Heart right ventricle (tissue), 16 donors: Measurements from ENCODE around the gene CIBAR2. TPM values are rescaled to one million over a fixed set of nuclear protein-coding genes. Genes with fewer than 3 reads are reported as not detected.

Experiments used
- ATAC-seq, 8 donors: fragments of 200-7000 bp; cut with Tn5 transposase; one replicate each; pipeline ENCODE4 v1.9.1; 2020; ENCODE audit warnings: mild to moderate bottlenecking in 8 of 8, moderate library complexity in 8 of 8, moderate number of reproducible peaks in 1 of 8
- DNase-seq, 2 donors: peaks; one replicate each; pipeline ENCODE4 v3.0.0-alpha.2; 2020
- H3K27ac ChIP-seq, 10 donors: fragments of 200-600 bp; sonication (generic) in 2 of 10; one replicate each; pipeline versions ENCODE4 v1.5.0 to v1.8.0; 2020 to 2022; ENCODE audit warnings: mild to moderate bottlenecking in 3 of 10
- H3K27me3 ChIP-seq, 7 donors: fragments of 200-600 bp; one replicate each; pipeline ENCODE4 v1.8.0; 2021 to 2022; ENCODE audit warnings: mild to moderate bottlenecking in 2 of 7
- H3K36me3 ChIP-seq, 9 donors: fragments of 200-600 bp; sonication (generic) in 1 of 9; one replicate each; pipeline versions ENCODE4 v1.5.0 to v1.8.0; 2020 to 2022; ENCODE audit warnings: mild to moderate bottlenecking in 2 of 9
- H3K4me1 ChIP-seq, 9 donors: fragments of 200-600 bp; sonication (generic) in 1 of 9; one replicate each; pipeline versions ENCODE4 v1.5.0 to v1.8.0; 2020 to 2022; ENCODE audit warnings: mild to moderate bottlenecking in 4 of 9
- H3K4me3 ChIP-seq, 10 donors: fragments of 200-600 bp; sonication (generic) in 2 of 10; one replicate each; pipeline versions ENCODE4 v1.5.0 to v1.8.0; 2020 to 2022; ENCODE audit warnings: mild to moderate bottlenecking in 7 of 10, moderate library complexity in 2 of 10
- H3K9me3 ChIP-seq, 11 donors: fragments of 200-600 bp in 10 of 11; sonication (generic) in 2 of 11; one replicate each; pipeline versions ENCODE4 v1.5.0 to v1.8.0; 2013 to 2022; ENCODE audit warnings: mild to moderate bottlenecking in 2 of 11, control low read depth in 1 of 11, moderate library complexity in 1 of 11
- CTCF ChIP-seq, 9 donors: fragments of 200-600 bp; sonication (generic) in 2 of 9; IDR thresholded peaks; one replicate each; pipeline versions ENCODE4 v1.5.0 to v1.8.0; 2021 to 2022; ENCODE audit warnings: antibody characterized with exemption in 9 of 9, mild to moderate bottlenecking in 5 of 9, moderate library complexity in 1 of 9
- WGBS, 2 donors: extraction: QIAGEN DNeasy Blood & Tissue Kit; methylation state at CpG; one replicate each; pipeline ENCODE4 v1.1.7; 2013; ENCODE audit warnings: inconsistent platforms in 1 of 2; 5-methylcytosine and 5-hydroxymethylcytosine counted together
- intact Hi-C, 10 donors: fragments of 100-400 bp; cut with DNase I; formaldehyde crosslinking; loops; one replicate each; pipeline versions ENCODE4 v1.11.1 to v1.14.2; 2022
- polyA plus RNA-seq, 2 donors: library from polyadenylated mRNA; stranded (reverse); fragments of 200-250 nt; gene quantifications; one replicate each; pipeline ENCODE4 v1.2.3, GENCODE V29; 2013
- total RNA-seq, 10 donors: library from RNA; stranded (reverse); fragmentation: NEBNext Ultra II Directional in 3 of 10; extraction: Animal tissue kit (Norgen Biotek cat#: 25700) in 3 of 10; gene quantifications; one replicate each; pipeline versions ENCODE4 v1.2.1 to v1.2.4, GENCODE V29; 2021 to 2023
- donor health status: Arrhythmogenic right ventricular cardiomyopathy.
- donor health status: ischemic (EF 13 %, LVEDD 7.1; RV severe dilation, severe dysfunction).
- donor health status: healthy with polysubstance abuse.
- donor health status: DM: no; HTN: yes; CAD: no.
- donor health status: DM: no; HTN: no; CAD: no.
- donor health status: ischemic (EF 25% LVEDD 6.9; RV normal size, moderate dysfunction).
- donor health status: ischemic (EF 25% LVEDD 5.7; RV mildly dilated, moderate dysfunction).
- donor health status: healthy.
- donor health status: DM: yes; HTN: yes; CAD: no.
- donor health status: Ischemic cardiomyopathy.
- donor health status: ischemic (EF 35%, LVEDD 5.7; RV mildly dilated, moderate dysfunction).
- donor health status: nonischemic (EF 11% LVEDD 7.7; RV severe dilation, severe dysfunction).
- donor health status: DM: yes; HTN: yes; CAD: no.
- donor health status: PGD.
- donor health status: ischemic (EF 29% LVEDD 5.4; RV normal size, mild dysfunction).
- donor health status: nonischemic (EF 23%, LVEDD 6.1; RV moderate dilation, normal function).

Gene CIBAR2
- total and polyA plus RNA-seq, 12 donors, result not detected

- no peak for TF ChIP-seq CTCF (IDR thresholded peaks at IDR 0.05)
- Histone ChIP-seq H3K36me3 (no peaks in the 10 kb centered on the region), H3K27ac (no peak overlapping the region), H3K4me1 (peaks cover 0 to 25% (median 0%) of the 10 kb centered on the region in 9 donors), H3K9me3 (no peaks in the 10 kb centered on the region), H3K4me3 (no peak overlapping the region), H3K27me3 (no peaks in the 10 kb centered on the region)
- intact Hi-C loops, result loop anchor here in 1 of 10 donors (10.0 kb wide), 1 partner anchor 288 kb away; no protein-coding TSS in a partner anchor
- ATAC-seq (no peak), DNase-seq (no peak)
- 86 to 87% methylated on average over 9 of the region's 9 CpGs for WGBS, 2 donors
Measured at GRCh38 chr16:85107083-85107482, 5.2 kb downstream of the CIBAR2 start.

GRCh38 chr16:85105475-85105874 lies 6.8 kb downstream of the CIBAR2 start:
- no peak for ATAC-seq
- TF ChIP-seq CTCF (IDR thresholded peaks at IDR 0.05), result no peak
- H3K36me3 ChIP-seq, result no peaks in the 10 kb centered on the region
- no peaks in the 10 kb centered on the region for H3K27me3 ChIP-seq
- whole genome bisulfite sequencing, 2 donors, result 80 to 82% methylated on average over 5 of the region's 5 CpGs
- H3K4me1 ChIP-seq, result peaks cover 0 to 25% (median 0%) of the 10 kb centered on the region in 9 donors
- intact Hi-C loops, result loop anchor here in 1 of 10 donors (10.0 kb wide), 1 partner anchor 289 kb away; no protein-coding TSS in a partner anchor
- DNase-seq, result no peak
- H3K9me3 ChIP-seq, result no peaks in the 10 kb centered on the region
- no peak overlapping the region for H3K27ac ChIP-seq
- H3K4me3 ChIP-seq, result no peak overlapping the region

GRCh38 chr16:85104821-85105391 lies 7.4 kb downstream of the CIBAR2 start:
- intact Hi-C loops, result loop anchor here in 1 of 10 donors (10.0 kb wide), 1 partner anchor 290 kb away; no protein-coding TSS in a partner anchor
- Histone ChIP-seq H3K9me3 (no peaks in the 10 kb centered on the region), H3K27ac (no peak overlapping the region), H3K4me3 (no peak overlapping the region), H3K4me1 (peaks cover 0 to 25% (median 0%) of the 10 kb centered on the region in 9 donors), H3K36me3 (no peaks in the 10 kb centered on the region), H3K27me3 (no peaks in the 10 kb centered on the region)
- WGBS, 2 donors, result 71 to 79% methylated on average over 11 of the region's 11 CpGs
- no peak for DNase-seq
- ATAC-seq, result peak in 7 of 8 donors; percentile 33 to 57 (median 42)
- no peak for TF ChIP-seq CTCF (IDR thresholded peaks at IDR 0.05)

- intact Hi-C loops, result loop anchor here in 1 of 10 donors (10.0 kb wide), 1 partner anchor 291 kb away; no protein-coding TSS in a partner anchor
- WGBS, 2 donors, result 89 to 90% methylated on average over 12 of the region's 12 CpGs
Measured at GRCh38 chr16:85104147-85104546, 8.1 kb downstream of the CIBAR2 start.

More at GRCh38 chr16:85104147-85104546, 8.1 kb downstream of the CIBAR2 start:
- no peak overlapping the region for H3K4me3 ChIP-seq
- no peaks in the 10 kb centered on the region for H3K9me3 ChIP-seq
- H3K27ac ChIP-seq, result no peak overlapping the region
- TF ChIP-seq CTCF (IDR thresholded peaks at IDR 0.05), result no peak
- no peaks in the 10 kb centered on the region for H3K27me3 ChIP-seq
- no peak for ATAC-seq
- no peaks in the 10 kb centered on the region for H3K36me3 ChIP-seq
- H3K4me1 ChIP-seq, result peaks cover 0 to 25% (median 0%) of the 10 kb centered on the region in 9 donors
- DNase-seq, result no peak
